Liver (tissue), 9 donors: ENCODE results near the gene OOSP3. TPM values are rescaled to one million over a fixed set of nuclear protein-coding genes. Genes with fewer than 3 reads are reported as not detected.

Experiments
- DNase-seq: peaks from one replicate; pipeline ENCODE4 v3.0.0-alpha.2; 2017; ENCODE audit warnings: low spot score
- H3K27ac ChIP-seq, 2 donors: one replicate each; pipeline ENCODE4 v1.7.0; 2013; ENCODE audit warnings: inconsistent platforms in 2 of 2, low read length in 2 of 2, control low read depth in 1 of 2, low read depth in 1 of 2, mild to moderate bottlenecking in 1 of 2
- H3K27me3 ChIP-seq, 4 donors: one replicate each; pipeline versions ENCODE4 v1.6.1 to v1.7.0; 2013; ENCODE audit warnings: low read length in 3 of 4, inconsistent platforms in 1 of 4, mild to moderate bottlenecking in 1 of 4, moderate library complexity in 1 of 4; ENCODE audit not compliant: control insufficient read depth in 4 of 4, insufficient read depth in 4 of 4
- H3K36me3 ChIP-seq, 4 donors: one replicate each; pipeline versions ENCODE4 v1.6.1 to v1.7.0; 2013; ENCODE audit warnings: low read length in 3 of 4, mild to moderate bottlenecking in 3 of 4, low read depth in 1 of 4, moderate library complexity in 1 of 4; ENCODE audit not compliant: control insufficient read depth in 4 of 4, insufficient read depth in 3 of 4
- H3K4me1 ChIP-seq, 4 donors: one replicate each; pipeline versions ENCODE4 v1.6.1 to v1.7.0; 2013; ENCODE audit warnings: low read length in 3 of 4, mild to moderate bottlenecking in 3 of 4, moderate library complexity in 1 of 4; ENCODE audit not compliant: control insufficient read depth in 4 of 4, insufficient read depth in 4 of 4
- H3K4me3 ChIP-seq, 3 donors: one replicate each; pipeline versions ENCODE4 v1.6.1 to v1.7.0; 2013; ENCODE audit warnings: low read length in 3 of 3, control low read depth in 1 of 3, low read depth in 1 of 3, mild to moderate bottlenecking in 1 of 3
- H3K9ac ChIP-seq, 2 donors: one replicate each; pipeline ENCODE4 v1.7.0; 2013; ENCODE audit warnings: low read length in 2 of 2, mild to moderate bottlenecking in 2 of 2, moderate library complexity in 2 of 2, control low read depth in 1 of 2, low read depth in 1 of 2
- H3K9me3 ChIP-seq, 4 donors: one replicate each; pipeline versions ENCODE4 v1.6.1 to v1.7.0; 2013; ENCODE audit warnings: low read length in 3 of 4; ENCODE audit not compliant: control insufficient read depth in 4 of 4
- EGR1 ChIP-seq, 2 donors: IDR thresholded peaks; 2 replicates each; pipeline ENCODE4 v1.6.1; 2016 to 2018; ENCODE audit warnings: antibody characterized with exemption in 2 of 2, low read depth in 2 of 2
- FOXA1 ChIP-seq: IDR thresholded peaks from 2 replicates; pipeline ENCODE4 v1.6.1; 2016; ENCODE audit warnings: antibody characterized with exemption
- FOXA2 ChIP-seq: IDR thresholded peaks from 2 replicates; pipeline ENCODE4 v1.6.1; 2016; ENCODE audit warnings: antibody characterized with exemption
- GABPA ChIP-seq, 2 donors: IDR thresholded peaks in 1 of 2; conservative IDR thresholded peaks in 1 of 2; 2 replicates each; pipeline ENCODE4 v1.6.1; 2016; ENCODE audit warnings: antibody characterized with exemption in 2 of 2, mild to moderate bottlenecking in 1 of 2, moderate library complexity in 1 of 2
- HNF4A ChIP-seq, 2 donors: conservative IDR thresholded peaks; 2 replicates each; pipeline ENCODE4 v1.6.1; 2016; ENCODE audit warnings: antibody characterized with exemption in 2 of 2, mild to moderate bottlenecking in 2 of 2
- HNF4G ChIP-seq: IDR thresholded peaks from 2 replicates; pipeline ENCODE4 v1.6.1; 2016; ENCODE audit warnings: antibody characterized with exemption
- JUND ChIP-seq, 2 donors: IDR thresholded peaks; 2 replicates each; pipeline ENCODE4 v1.6.1; 2016; ENCODE audit warnings: antibody characterized with exemption in 2 of 2
- NR2F2 ChIP-seq: IDR thresholded peaks from 2 replicates; pipeline ENCODE4 v1.6.1; 2016; ENCODE audit warnings: antibody characterized with exemption
- RAD21 ChIP-seq, 2 donors: IDR thresholded peaks; 2 replicates each; pipeline ENCODE4 v1.6.1; 2016; ENCODE audit warnings: antibody characterized with exemption in 2 of 2, mild to moderate bottlenecking in 2 of 2
- RXRA ChIP-seq, 2 donors: IDR thresholded peaks; 2 replicates each; pipeline ENCODE4 v1.6.1; 2017 to 2018; ENCODE audit warnings: antibody characterized with exemption in 2 of 2, mild to moderate bottlenecking in 1 of 2
- SP1 ChIP-seq: IDR thresholded peaks from 2 replicates; pipeline ENCODE4 v1.6.1; 2018; ENCODE audit warnings: antibody characterized with exemption, mild to moderate bottlenecking
- TAF1 ChIP-seq: conservative IDR thresholded peaks from 2 replicates; pipeline ENCODE4 v1.6.1; 2016; ENCODE audit warnings: antibody characterized with exemption, mild to moderate bottlenecking
- YY1 ChIP-seq: IDR thresholded peaks from 2 replicates; pipeline ENCODE4 v1.6.1; 2016; ENCODE audit warnings: antibody characterized with exemption, mild to moderate bottlenecking
- WGBS: extraction: QIAGEN DNeasy Blood & Tissue Kit; methylation state at CpG from one replicate; pipeline ENCODE4 v1.1.7; 2013; 5-methylcytosine and 5-hydroxymethylcytosine counted together
- polyA plus RNA-seq, 2 donors: library from polyadenylated mRNA; stranded (reverse) in 1 of 2; unstranded in 1 of 2; fragments of 200-250 nt in 1 of 2; fragments of >200 nt in 1 of 2; fragmentation: Nextera tagmentation in 1 of 2; extraction: Ambion mirVana in 1 of 2; gene quantifications; one replicate each; pipeline versions ENCODE4 v1.2.1 to v1.2.3, GENCODE V29; 2013 to 2015
- total RNA-seq, 2 donors: library from RNA; depleted of rRNA; stranded (reverse); fragments of >200 nt; gene quantifications; one replicate each; pipeline ENCODE4 v1.2.3, GENCODE V29; 2014
- TF ChIP-seq, protein P1 (sequence below): fragments of 150-350 bp; IDR thresholded peaks from 2 replicates; pipeline ENCODE4 v1.5.1; 2017; ENCODE audit warnings: improper control_type of control experiment, low read depth, low read length; ENCODE audit not compliant: missing input control
- TF ChIP-seq, protein P2 (sequence below): IDR thresholded peaks from 2 replicates; pipeline ENCODE4 v1.6.1; 2016; ENCODE audit warnings: antibody characterized with exemption
- TF ChIP-seq, protein P3 (sequence below): IDR thresholded peaks from 2 replicates; pipeline ENCODE4 v1.6.1; 2016; ENCODE audit warnings: antibody characterized with exemption, mild to moderate bottlenecking
- TF ChIP-seq, protein P4 (sequence below): IDR thresholded peaks from 2 replicates; pipeline ENCODE4 v1.6.1; 2016; ENCODE audit warnings: antibody characterized with exemption
- TF ChIP-seq, protein P5 (sequence below): IDR thresholded peaks from 2 replicates; pipeline ENCODE4 v1.6.1; 2016; ENCODE audit warnings: antibody characterized with exemption
- donor health status: healthy.
- donor health status: healthy.
- donor health status: healthy.
- donor health status: healthy.
- donor health status: healthy.

Gene OOSP3
- total and polyA plus RNA-seq, 4 donors = not detected

DNA sequence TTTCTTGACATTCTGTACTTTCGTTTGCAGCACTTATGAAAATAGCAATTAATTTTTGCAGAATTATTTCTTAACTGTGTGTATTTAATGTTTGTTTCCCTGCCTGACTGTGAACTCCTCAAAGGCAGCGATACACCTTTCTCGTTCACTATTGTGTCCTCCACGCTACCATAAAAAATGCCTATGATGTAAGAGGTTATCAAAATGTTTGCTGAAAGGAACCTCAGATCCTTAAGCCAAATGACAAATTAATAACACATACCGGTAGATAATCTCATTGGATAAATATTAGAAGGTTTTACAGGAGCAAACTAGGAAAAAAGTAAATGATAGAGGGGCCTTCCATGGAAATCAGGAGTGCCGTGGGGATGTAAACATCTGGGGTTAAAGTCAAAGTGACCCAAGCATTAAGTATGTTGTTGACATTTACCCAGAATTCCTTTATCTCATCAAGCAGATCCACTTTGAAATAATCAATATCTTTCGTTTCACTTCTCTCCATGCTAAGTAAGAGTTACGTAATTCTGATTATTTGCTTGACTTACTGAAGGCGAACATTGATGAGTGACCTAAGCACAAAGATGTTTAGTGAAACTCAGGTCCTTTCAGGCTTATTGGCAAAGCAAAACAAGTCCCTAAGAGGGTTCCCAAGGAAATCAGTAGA is 2.6 kb upstream of the OOSP3 start:
- TF ChIP-seq, protein P1, sequence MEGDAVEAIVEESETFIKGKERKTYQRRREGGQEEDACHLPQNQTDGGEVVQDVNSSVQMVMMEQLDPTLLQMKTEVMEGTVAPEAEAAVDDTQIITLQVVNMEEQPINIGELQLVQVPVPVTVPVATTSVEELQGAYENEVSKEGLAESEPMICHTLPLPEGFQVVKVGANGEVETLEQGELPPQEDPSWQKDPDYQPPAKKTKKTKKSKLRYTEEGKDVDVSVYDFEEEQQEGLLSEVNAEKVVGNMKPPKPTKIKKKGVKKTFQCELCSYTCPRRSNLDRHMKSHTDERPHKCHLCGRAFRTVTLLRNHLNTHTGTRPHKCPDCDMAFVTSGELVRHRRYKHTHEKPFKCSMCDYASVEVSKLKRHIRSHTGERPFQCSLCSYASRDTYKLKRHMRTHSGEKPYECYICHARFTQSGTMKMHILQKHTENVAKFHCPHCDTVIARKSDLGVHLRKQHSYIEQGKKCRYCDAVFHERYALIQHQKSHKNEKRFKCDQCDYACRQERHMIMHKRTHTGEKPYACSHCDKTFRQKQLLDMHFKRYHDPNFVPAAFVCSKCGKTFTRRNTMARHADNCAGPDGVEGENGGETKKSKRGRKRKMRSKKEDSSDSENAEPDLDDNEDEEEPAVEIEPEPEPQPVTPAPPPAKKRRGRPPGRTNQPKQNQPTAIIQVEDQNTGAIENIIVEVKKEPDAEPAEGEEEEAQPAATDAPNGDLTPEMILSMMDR = no peak
- TF ChIP-seq, protein P2, sequence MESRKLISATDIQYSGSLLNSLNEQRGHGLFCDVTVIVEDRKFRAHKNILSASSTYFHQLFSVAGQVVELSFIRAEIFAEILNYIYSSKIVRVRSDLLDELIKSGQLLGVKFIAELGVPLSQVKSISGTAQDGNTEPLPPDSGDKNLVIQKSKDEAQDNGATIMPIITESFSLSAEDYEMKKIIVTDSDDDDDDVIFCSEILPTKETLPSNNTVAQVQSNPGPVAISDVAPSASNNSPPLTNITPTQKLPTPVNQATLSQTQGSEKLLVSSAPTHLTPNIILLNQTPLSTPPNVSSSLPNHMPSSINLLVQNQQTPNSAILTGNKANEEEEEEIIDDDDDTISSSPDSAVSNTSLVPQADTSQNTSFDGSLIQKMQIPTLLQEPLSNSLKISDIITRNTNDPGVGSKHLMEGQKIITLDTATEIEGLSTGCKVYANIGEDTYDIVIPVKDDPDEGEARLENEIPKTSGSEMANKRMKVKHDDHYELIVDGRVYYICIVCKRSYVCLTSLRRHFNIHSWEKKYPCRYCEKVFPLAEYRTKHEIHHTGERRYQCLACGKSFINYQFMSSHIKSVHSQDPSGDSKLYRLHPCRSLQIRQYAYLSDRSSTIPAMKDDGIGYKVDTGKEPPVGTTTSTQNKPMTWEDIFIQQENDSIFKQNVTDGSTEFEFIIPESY = no peak
- TF ChIP-seq HNF4A (conservative IDR thresholded peaks at IDR 0.05) = peak in 1 of 2 donors; percentile 31
- WGBS = 40% methylated on average over 9 of the region's 9 CpGs

DNA sequence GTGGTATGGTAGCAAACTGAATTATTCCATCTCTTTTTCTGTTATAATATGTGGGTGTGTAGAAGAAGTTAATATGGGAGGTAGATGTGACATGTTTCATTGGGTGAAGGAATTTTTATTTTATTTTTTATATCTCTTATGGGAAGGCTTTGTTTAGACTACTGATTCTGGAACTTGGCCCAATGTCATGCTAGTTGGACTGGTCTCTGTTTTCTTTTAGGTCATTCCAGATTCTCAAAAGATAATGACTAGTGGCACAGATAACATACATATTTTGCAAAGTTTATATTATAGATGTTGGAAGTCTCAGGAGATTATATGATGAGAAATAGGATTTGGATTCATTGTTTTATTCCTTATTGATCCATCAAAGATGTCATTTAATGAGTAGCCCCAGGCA is 1.3 kb upstream of the OOSP3 start:
- Histone ChIP-seq H3K36me3 (no peaks in the 10 kb centered on the region), H3K9me3 (no peaks in the 10 kb centered on the region), H3K27ac (no peak overlapping the region), H3K9ac (no peak overlapping the region), H3K4me1 (no peaks in the 10 kb centered on the region), H3K4me3 (no peak overlapping the region), H3K27me3 (peaks cover 0 to 3% (median 0%) of the 10 kb centered on the region in 4 donors)
- TF ChIP-seq YY1 (no peak), JUND (IDR thresholded peaks at IDR 0.05) (no peak), NR2F2 (no peak), TAF1 (no peak), HNF4A (conservative IDR thresholded peaks at IDR 0.05) (no peak), FOXA2 (no peak), EGR1 (IDR thresholded peaks at IDR 0.05; ENCODE audit: low read depth in 2 of 2) (no peak), FOXA1 (no peak), SP1 (no peak), RXRA (IDR thresholded peaks at IDR 0.05) (no peak), HNF4G (no peak), RAD21 (IDR thresholded peaks at IDR 0.05) (no peak), GABPA (IDR thresholded peaks at IDR 0.05 in 1 of 2, conservative IDR thresholded peaks at IDR 0.05 in 1 of 2) (no peak)
- TF ChIP-seq, protein P3, sequence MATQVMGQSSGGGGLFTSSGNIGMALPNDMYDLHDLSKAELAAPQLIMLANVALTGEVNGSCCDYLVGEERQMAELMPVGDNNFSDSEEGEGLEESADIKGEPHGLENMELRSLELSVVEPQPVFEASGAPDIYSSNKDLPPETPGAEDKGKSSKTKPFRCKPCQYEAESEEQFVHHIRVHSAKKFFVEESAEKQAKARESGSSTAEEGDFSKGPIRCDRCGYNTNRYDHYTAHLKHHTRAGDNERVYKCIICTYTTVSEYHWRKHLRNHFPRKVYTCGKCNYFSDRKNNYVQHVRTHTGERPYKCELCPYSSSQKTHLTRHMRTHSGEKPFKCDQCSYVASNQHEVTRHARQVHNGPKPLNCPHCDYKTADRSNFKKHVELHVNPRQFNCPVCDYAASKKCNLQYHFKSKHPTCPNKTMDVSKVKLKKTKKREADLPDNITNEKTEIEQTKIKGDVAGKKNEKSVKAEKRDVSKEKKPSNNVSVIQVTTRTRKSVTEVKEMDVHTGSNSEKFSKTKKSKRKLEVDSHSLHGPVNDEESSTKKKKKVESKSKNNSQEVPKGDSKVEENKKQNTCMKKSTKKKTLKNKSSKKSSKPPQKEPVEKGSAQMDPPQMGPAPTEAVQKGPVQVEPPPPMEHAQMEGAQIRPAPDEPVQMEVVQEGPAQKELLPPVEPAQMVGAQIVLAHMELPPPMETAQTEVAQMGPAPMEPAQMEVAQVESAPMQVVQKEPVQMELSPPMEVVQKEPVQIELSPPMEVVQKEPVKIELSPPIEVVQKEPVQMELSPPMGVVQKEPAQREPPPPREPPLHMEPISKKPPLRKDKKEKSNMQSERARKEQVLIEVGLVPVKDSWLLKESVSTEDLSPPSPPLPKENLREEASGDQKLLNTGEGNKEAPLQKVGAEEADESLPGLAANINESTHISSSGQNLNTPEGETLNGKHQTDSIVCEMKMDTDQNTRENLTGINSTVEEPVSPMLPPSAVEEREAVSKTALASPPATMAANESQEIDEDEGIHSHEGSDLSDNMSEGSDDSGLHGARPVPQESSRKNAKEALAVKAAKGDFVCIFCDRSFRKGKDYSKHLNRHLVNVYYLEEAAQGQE = no peak
- TF ChIP-seq, protein P1 = no peak
- TF ChIP-seq, protein P2 = no peak
- TF ChIP-seq, protein P4, sequence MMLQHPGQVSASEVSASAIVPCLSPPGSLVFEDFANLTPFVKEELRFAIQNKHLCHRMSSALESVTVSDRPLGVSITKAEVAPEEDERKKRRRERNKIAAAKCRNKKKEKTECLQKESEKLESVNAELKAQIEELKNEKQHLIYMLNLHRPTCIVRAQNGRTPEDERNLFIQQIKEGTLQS = no peak
- TF ChIP-seq, protein P5, sequence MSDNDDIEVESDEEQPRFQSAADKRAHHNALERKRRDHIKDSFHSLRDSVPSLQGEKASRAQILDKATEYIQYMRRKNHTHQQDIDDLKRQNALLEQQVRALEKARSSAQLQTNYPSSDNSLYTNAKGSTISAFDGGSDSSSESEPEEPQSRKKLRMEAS = no peak
- no peak for DNase-seq

More for the DNA sequence above, 2.6 kb upstream of the OOSP3 start:
- no peak overlapping the region for H3K27ac ChIP-seq
- H3K9me3 ChIP-seq = no peaks in the 10 kb centered on the region
- H3K27me3 ChIP-seq = peaks cover 0 to 3% (median 0%) of the 10 kb centered on the region in 4 donors
- no peaks in the 10 kb centered on the region for H3K4me1 ChIP-seq
- H3K9ac ChIP-seq = no peak overlapping the region
- H3K36me3 ChIP-seq = no peaks in the 10 kb centered on the region
- no peak overlapping the region for H3K4me3 ChIP-seq
- no peak for DNase-seq
